H7 (cell line): Measurements from ENCODE around the gene DNAJA3. TPM values are rescaled to one million over a fixed set of nuclear protein-coding genes. Genes with fewer than 3 reads are reported as not detected.

ENCODE experiments used
- DNase-seq: peaks from one replicate; pipeline ENCODE4 v3.0.0; 2012
- H3K27me3 ChIP-seq: 2 replicates; pipeline ENCODE4 v1.6.0; 2011; ENCODE audit warnings: mild to moderate bottlenecking, low read length; ENCODE audit not compliant: control insufficient read depth, insufficient read depth
- H3K36me3 ChIP-seq: replicated peaks from 2 replicates; pipeline ENCODE4 v1.5.1; 2011; ENCODE audit warnings: low read length; ENCODE audit not compliant: control insufficient read depth, insufficient read depth
- H3K4me3 ChIP-seq: 2 replicates; pipeline ENCODE4 v1.5.1; 2011; ENCODE audit warnings: low read depth, mild to moderate bottlenecking, control low read depth, low read length, moderate library complexity; ENCODE audit not compliant: insufficient read depth
- total RNA-seq: library from RNA; depleted of rRNA; stranded (reverse); fragments of >200 nt; shearing (Covaris generic); gene quantifications from 2 replicates; pipeline ENCODE4 v1.2.3, GENCODE V29; 2014

The DNAJA3 gene
- total RNA-seq, 1 experiment from 2014 or later, result 85.5 TPM

- no peak overlapping the region for H3K4me3 ChIP-seq
- peak; percentile 80 for DNase-seq
- H3K36me3 ChIP-seq, result peaks cover 4% of the 10 kb centered on the region
- no peaks in the 10 kb centered on the region for H3K27me3 ChIP-seq
Measured at GRCh38 chr16:4409081-4409932, 16.4 kb upstream of the DNAJA3 start.

GRCh38 chr16:4410335-4411075 lies 15.2 kb upstream of the DNAJA3 start:
- Histone ChIP-seq H3K4me3 (no peak overlapping the region), H3K36me3 (peaks cover 4% of the 10 kb centered on the region), H3K27me3 (no peaks in the 10 kb centered on the region)
- DNase-seq, result peak; percentile 14

- Histone ChIP-seq H3K36me3 (peaks cover 4% of the 10 kb centered on the region), H3K27me3 (no peaks in the 10 kb centered on the region; the same call in 1 of the 2 replicates), H3K4me3 (no peak overlapping the region)
- DNase-seq, result peak; percentile 38
Measured at GRCh38 chr16:4411684-4412083, 14.0 kb upstream of the DNAJA3 start.

- no peak overlapping the region for H3K4me3 ChIP-seq
- peaks cover 4% of the 10 kb centered on the region for H3K36me3 ChIP-seq
- DNase-seq, result peak; percentile 16
- H3K27me3 ChIP-seq, result no peaks in the 10 kb centered on the region; the same call in 1 of the 2 replicates
Measured at GRCh38 chr16:4412159-4412558, 13.5 kb upstream of the DNAJA3 start.

GRCh38 chr16:4412854-4413253 lies 12.8 kb upstream of the DNAJA3 start:
- no peak for DNase-seq
- Histone ChIP-seq H3K27me3 (no peaks in the 10 kb centered on the region; the same call in 1 of the 2 replicates), H3K36me3 (peaks cover 2% of the 10 kb centered on the region), H3K4me3 (no peak overlapping the region)

- Histone ChIP-seq H3K4me3 (no peak overlapping the region), H3K36me3 (peaks cover 2% of the 10 kb centered on the region), H3K27me3 (no peaks in the 10 kb centered on the region; the same call in 1 of the 2 replicates)
- no peak for DNase-seq
Measured at GRCh38 chr16:4414187-4414917, 11.3 kb upstream of the DNAJA3 start.

- Histone ChIP-seq H3K27me3 (no peaks in the 10 kb centered on the region; the same call in 1 of the 2 replicates), H3K4me3 (peak overlapping the region; percentile 90), H3K36me3 (peaks cover 2% of the 10 kb centered on the region)
- DNase-seq, result peak; percentile 87
Measured at GRCh38 chr16:4415538-4416199, 10.0 kb upstream of the DNAJA3 start.

- Histone ChIP-seq H3K27me3 (no peaks in the 10 kb centered on the region; the same call in 1 of the 2 replicates), H3K36me3 (peaks cover 2% of the 10 kb centered on the region), H3K4me3 (peak within 1 kb of the TSS; percentile 90)
- peak; percentile 99 for DNase-seq
Measured at GRCh38 chr16:4416200-4417032, 9.3 kb upstream of the DNAJA3 start, which contains the start of gene CORO7. TSS of gene CORO7 (minus strand) at chr16:4416596. CDS start at chr16:4416518, 78 bp downstream.

GRCh38 chr16:4419402-4419959 lies 6.2 kb upstream of the DNAJA3 start:
- H3K36me3 ChIP-seq, result no peaks in the 10 kb centered on the region
- H3K4me3 ChIP-seq, result no peak overlapping the region
- no peaks in the 10 kb centered on the region; the same call in 1 of the 2 replicates for H3K27me3 ChIP-seq
- no peak for DNase-seq

- no peak for DNase-seq
- no peaks in the 10 kb centered on the region for H3K36me3 ChIP-seq
- H3K4me3 ChIP-seq, result no peak overlapping the region
- H3K27me3 ChIP-seq, result no peaks in the 10 kb centered on the region; the same call in 1 of the 2 replicates
Measured at GRCh38 chr16:4420505-4421105, 5.1 kb upstream of the DNAJA3 start.

- Histone ChIP-seq H3K4me3 (peak overlapping the region; percentile 89), H3K36me3 (peaks cover 1% of the 10 kb centered on the region; the same call in 1 of the 2 replicates), H3K27me3 (no peaks in the 10 kb centered on the region)
- peak; percentile 73 for DNase-seq
Measured at GRCh38 chr16:4426021-4426684, 485 bp downstream of the DNAJA3 start.

GRCh38 chr16:4426722-4427372 lies 1.2 kb downstream of the DNAJA3 start:
- no peak for DNase-seq
- peak overlapping the region; percentile 89 for H3K4me3 ChIP-seq

More at GRCh38 chr16:4426722-4427372, 1.2 kb downstream of the DNAJA3 start:
- Histone ChIP-seq H3K36me3 (peaks cover 1% of the 10 kb centered on the region), H3K27me3 (no peaks in the 10 kb centered on the region)
